ENCODE data around the gene B4GALT3. TPM values are rescaled to one million over a fixed set of nuclear protein-coding genes. Genes with fewer than 3 reads are reported as not detected.

B4GALT3 gene
- total and polyA plus RNA-seq, 2 donors (not counting 3 experiments of a cell fraction or from before 2014, with no cell fraction given): 39.5 to 60.4 TPM

GRCh38 chr1:161188381-161188780 lies 11.1 kb upstream of the B4GALT3 start:
- no peaks in the 10 kb centered on the region for H3K79me2 ChIP-seq (ENCODE audit: control insufficient read depth, insufficient read depth, low read length)
- FAIRE-seq (peak; percentile 43), DNase-seq (ENCODE audit: low read depth, low spot score) (no peak)
- dilution Hi-C loops (cut with MboI; ENCODE audit: extremely low pct_ligation_motif_present, low sequenced_read_pairs): no loop called here
- BruUV-seq (replicated peaks): no TSS peak
- ChIA-PET CTCF (no interaction called here), POLR2A (no interaction called here)
- no peaks in the 10 kb centered on the region for H3K9me1 ChIP-seq (replicated peaks; ENCODE audit: control insufficient read depth, extremely low read depth, insufficient read depth, low read length)
- H3K9ac ChIP-seq (replicated peaks; ENCODE audit: extremely low read depth, insufficient read depth, low read length): no peak overlapping the region
- peaks cover 28% of the 10 kb centered on the region for H3K4me1 ChIP-seq (ENCODE audit: control insufficient read depth, extremely low read depth, insufficient read depth, low read length)
- H3K4me3 ChIP-seq (replicated peaks in 1 of 3; ENCODE audit: insufficient read depth in 1 of 3, low read depth in 1 of 3, low read length in 3 of 3): no peak overlapping the region
- no peaks in the 10 kb centered on the region for H3K27me3 ChIP-seq (ENCODE audit: control insufficient read depth in 2 of 2, insufficient read depth in 2 of 2, low read length in 2 of 2)
- no peak overlapping the region for H2AFZ ChIP-seq (ENCODE audit: low read depth, low read length)
- H3K27ac ChIP-seq (ENCODE audit: insufficient read depth, low read depth, low read length): no peak overlapping the region
- H3K9me3 ChIP-seq (replicated peaks; ENCODE audit: control insufficient read depth, insufficient read depth, low read length): no peaks in the 10 kb centered on the region
- TF ChIP-seq MAX (IDR thresholded peaks at IDR 0.05; ENCODE audit: insufficient read depth, insufficient read length): no peak
- TF ChIP-seq JUN (IDR thresholded peaks at IDR 0.05; ENCODE audit: borderline replicate concordance, insufficient read depth, insufficient read length, low read depth): no peak
- no peak for TF ChIP-seq POLR2A (IDR thresholded peaks at IDR 0.05; ENCODE audit: low read depth, low read length)
- H4K20me1 ChIP-seq (replicated peaks; ENCODE audit: control insufficient read depth, extremely low read depth, insufficient read depth, low read length): no peaks in the 10 kb centered on the region
- H3K4me2 ChIP-seq (ENCODE audit: insufficient read depth, low read length): no peak overlapping the region
- intact Hi-C loops (cut with micrococcal nuclease): loop anchor here (1.0 kb wide), 1 partner anchor 22 kb away; the partner anchor contains the start of gene PPOX
- peaks cover 2 to 3% of the 10 kb centered on the region in 2 experiments for H3K36me3 ChIP-seq (ENCODE audit: control insufficient read depth in 2 of 2, extremely low read depth in 1 of 2, insufficient read depth in 2 of 2, low read length in 2 of 2)

- intact Hi-C loops (cut with micrococcal nuclease) (no loop called here), dilution Hi-C loops (cut with MboI; ENCODE audit: extremely low pct_ligation_motif_present, low sequenced_read_pairs) (no loop called here)
- H3K4me2 ChIP-seq (ENCODE audit: insufficient read depth, low read length): no peak overlapping the region
- H3K27me3 ChIP-seq (ENCODE audit: control insufficient read depth in 2 of 2, insufficient read depth in 2 of 2, low read length in 2 of 2): no peaks in the 10 kb centered on the region
- no peak overlapping the region for H3K27ac ChIP-seq (ENCODE audit: insufficient read depth, low read depth, low read length)
- H2AFZ ChIP-seq (ENCODE audit: low read depth, low read length): no peak overlapping the region
- no peaks in the 10 kb centered on the region for H4K20me1 ChIP-seq (replicated peaks; ENCODE audit: control insufficient read depth, extremely low read depth, insufficient read depth, low read length)
- ChIA-PET CTCF (no interaction called here), POLR2A (no interaction called here)
- no peaks in the 10 kb centered on the region for H3K9me1 ChIP-seq (replicated peaks; ENCODE audit: control insufficient read depth, extremely low read depth, insufficient read depth, low read length)
- no peak for TF ChIP-seq FOS (IDR thresholded peaks at IDR 0.05; ENCODE audit: borderline replicate concordance, insufficient read depth, low read length)
- no peak for TF ChIP-seq MYC (IDR thresholded peaks at IDR 0.05; ENCODE audit: low read depth, low read length)
- TF ChIP-seq EZH2 (IDR thresholded peaks at IDR 0.05; ENCODE audit: borderline replicate concordance, low read depth, low read length, severe bottlenecking): no peak
- TF ChIP-seq MAX (IDR thresholded peaks at IDR 0.05; ENCODE audit: insufficient read depth, insufficient read length): no peak
- TF ChIP-seq POLR2AphosphoS5 (IDR thresholded peaks at IDR 0.05; ENCODE audit: insufficient read depth, low read depth, low read length): no peak
- TF ChIP-seq JUN (IDR thresholded peaks at IDR 0.05; ENCODE audit: borderline replicate concordance, insufficient read depth, insufficient read length, low read depth): no peak
- no peak for TF ChIP-seq POLR2A (IDR thresholded peaks at IDR 0.05; ENCODE audit: low read depth, low read length)
- no peak for TF ChIP-seq CTCF (IDR thresholded peaks at IDR 0.05; ENCODE audit: extremely low read depth in 1 of 2, insufficient read depth in 1 of 2, low read depth in 1 of 2, low read length in 2 of 2)
- no peak for TF ChIP-seq GATA2 (IDR thresholded peaks at IDR 0.05; ENCODE audit: insufficient read depth, insufficient read length, low read depth, low read length)
- no peak overlapping the region for H3K9ac ChIP-seq (replicated peaks; ENCODE audit: extremely low read depth, insufficient read depth, low read length)
- H3K9me3 ChIP-seq (replicated peaks; ENCODE audit: control insufficient read depth, insufficient read depth, low read length): no peaks in the 10 kb centered on the region
- no peak overlapping the region for H3K4me3 ChIP-seq (replicated peaks in 1 of 3; ENCODE audit: insufficient read depth in 1 of 3, low read depth in 1 of 3, low read length in 3 of 3)
- peaks cover 28% of the 10 kb centered on the region for H3K4me1 ChIP-seq (ENCODE audit: control insufficient read depth, extremely low read depth, insufficient read depth, low read length)
- no peaks in the 10 kb centered on the region for H3K79me2 ChIP-seq (ENCODE audit: control insufficient read depth, insufficient read depth, low read length)
- DNase-seq (ENCODE audit: low read depth, low spot score) (no peak), FAIRE-seq (no peak)
- H3K36me3 ChIP-seq (ENCODE audit: control insufficient read depth in 2 of 2, extremely low read depth in 1 of 2, insufficient read depth in 2 of 2, low read length in 2 of 2): peaks cover 0 to 3% of the 10 kb centered on the region in 2 experiments
- BruUV-seq (replicated peaks): no TSS peak
These were observed 10.0 kb upstream of the B4GALT3 start for GRCh38 chr1:161187311-161187710.
